ENCODE results near the gene TLN1. TPM values are rescaled to one million over a fixed set of nuclear protein-coding genes. Genes with fewer than 3 reads are reported as not detected.

TLN1 gene
- total and polyA plus RNA-seq, 10 of the 15 experiments (the other 5 are each of a cell fraction or from before 2014, with no cell fraction given), result 11.6 to 305 (median 71.9) TPM

GRCh38 chr9:35750256-35750531 is 18.2 kb upstream of the TLN1 start:
- Histone ChIP-seq H3K4me3 (peak overlapping the region; percentile 99), H4K20me1 (ENCODE audit: control insufficient read depth, insufficient read depth) (no peaks in the 10 kb centered on the region; the same call in 1 of the 2 replicates), H3K27ac (ENCODE audit: control insufficient read depth, insufficient read depth) (peak overlapping the region; percentile 75; the same call in 1 of the 2 replicates), H3K36me3 (ENCODE audit: control insufficient read depth in 2 of 2, insufficient read depth in 2 of 2, low read length in 1 of 2) (peaks cover 5 to 18% of the 10 kb centered on the region in 2 experiments), H3K9me3 (replicated peaks; ENCODE audit: control insufficient read depth, insufficient read depth, low read length) (no peaks in the 10 kb centered on the region), H3K9ac (ENCODE audit: control insufficient read depth, insufficient read depth, low read length) (peak overlapping the region; percentile 82), H3K4me1 (ENCODE audit: control insufficient read depth, insufficient read depth, low read length) (peaks cover 4% of the 10 kb centered on the region), H3K4me2 (ENCODE audit: control insufficient read depth, insufficient read depth) (peak overlapping the region; percentile 84), H3K79me2 (ENCODE audit: control insufficient read depth, insufficient read depth, low read length) (peaks cover 45% of the 10 kb centered on the region), H2AFZ (ENCODE audit: control insufficient read depth, low read depth, low read length) (no peak overlapping the region), H3K27me3 (replicated peaks in 1 of 2; ENCODE audit: control insufficient read depth in 2 of 2, insufficient read depth in 2 of 2, low read length in 1 of 2) (no peaks in the 10 kb centered on the region)
- TF ChIP-seq HDGF (IDR thresholded peaks at IDR 0.05), result no peak
- no peak for TF ChIP-seq SUZ12 (IDR thresholded peaks at IDR 0.05; ENCODE audit: unreplicated experiment)
- TF ChIP-seq USF2 (IDR thresholded peaks at IDR 0.05; ENCODE audit: borderline replicate concordance, low read depth, low read length), result no peak
- no peak for TF ChIP-seq NFYA (IDR thresholded peaks at IDR 0.05; ENCODE audit: borderline replicate concordance, low read depth, low read length)
- no peak for TF ChIP-seq ATF3 (IDR thresholded peaks at IDR 0.05; ENCODE audit: borderline replicate concordance, extremely low read depth, low read depth, low read length)
- TF ChIP-seq ZBED1 (IDR thresholded peaks at IDR 0.05; ENCODE audit: borderline replicate concordance), result no peak
- TF ChIP-seq IRF5 (IDR thresholded peaks at IDR 0.05; ENCODE audit: borderline replicate concordance), result no peak
- TF ChIP-seq KAT2A (conservative IDR thresholded peaks at IDR 0.05; ENCODE audit: control insufficient read depth, low read depth, low read length), result no peak
- TF ChIP-seq RELA (IDR thresholded peaks at IDR 0.05; ENCODE audit: borderline replicate concordance, partially characterized antibody), result no peak
- no peak for TF ChIP-seq TARDBP (IDR thresholded peaks at IDR 0.05; ENCODE audit: borderline replicate concordance)
- no peak for TF ChIP-seq TAF1 (IDR thresholded peaks at IDR 0.05; ENCODE audit: borderline replicate concordance, low read depth, low read length)
- no peak for TF ChIP-seq SUPT20H (IDR thresholded peaks at IDR 0.05; ENCODE audit: borderline replicate concordance, control insufficient read depth, low read depth, low read length)
- TF ChIP-seq EED (IDR thresholded peaks at IDR 0.05; ENCODE audit: low read depth), result no peak
- TF ChIP-seq ATF7 (IDR thresholded peaks at IDR 0.05; ENCODE audit: low read depth), result no peak
- TF ChIP-seq IRF4 (IDR thresholded peaks at IDR 0.05; ENCODE audit: low read depth, low read length), result no peak
- no peak for TF ChIP-seq POU2F2 (IDR thresholded peaks at IDR 0.05; ENCODE audit: borderline replicate concordance, low read depth, low read length)
- no peak for TF ChIP-seq SMARCA5 (IDR thresholded peaks at IDR 0.05)
- no peak for TF ChIP-seq FOXM1 (IDR thresholded peaks at IDR 0.05; ENCODE audit: low read depth, low read length)
- ATAC-seq (no peak), FAIRE-seq (no peak), DNase-seq (ENCODE audit: low read depth, low spot score) (no peak)
- ChIA-PET RAD21 (ENCODE audit: unreplicated experiment) (interaction anchor here (1.0 to 5.0 kb wide), 5 partner anchors 20 to 146 kb away, joined by 3 to 74 read pairs (median 5); partner anchors contain the start of genes CREB3 and TLN1), POLR2A (interaction anchor here (0.6 to 6.2 kb wide), 8 partner anchors 10 to 134 kb away, joined by 3 to 70 read pairs (median 4); partner anchors contain the start of genes CCDC107, CREB3, RMRP and SPAG8), CTCF (interaction anchor here (0.7 to 9.5 kb wide), 6 partner anchors 15 to 55 kb away, joined by 3 to 147 read pairs (median 7); partner anchors contain the start of genes CREB3 and TLN1), SMC1A (ENCODE audit: uncharacterized antibody, unreplicated experiment) (interaction anchor here (0.9 to 4.1 kb wide), 7 partner anchors 19 to 132 kb away, joined by 3 to 39 read pairs (median 7); partner anchors contain the start of genes ARHGEF39, CREB3, SPAG8 and TLN1)
- intact Hi-C loops (cut with micrococcal nuclease; ENCODE audit: unreplicated experiment) (no loop called here), in situ Hi-C loops (cut with MboI) (no loop called here)
- no TSS peak for BruUV-seq (replicated peaks)
- 82% methylated on average over 4 of the region's 4 CpGs for WGBS (ENCODE audit: insufficient coverage, insufficient replicate concordance, low lambda C conversion rate, missing lambda C conversion rate)
